ENCODE measurements around the gene DLG2.
A peak's percentile ranks its signal among the peaks of the same experiment; 100 is the strongest.
"Not testable (repeated sequence)": the region's sequence is repeated elsewhere in the genome, so short reads cannot be mapped to it uniquely, and the experiment has no call there.

Gene DLG2

GRCh38 chr11:85431319-85431718, 195.8 kb downstream of the DLG2 start:
- DNase-seq, result no peak

- no peak for DNase-seq
Observed at GRCh38 chr11:85423794-85424193, 203.3 kb downstream of the DLG2 start.

- peak; percentile 2 for DNase-seq
Observed at GRCh38 chr11:85423316-85423715, 203.8 kb downstream of the DLG2 start.

GRCh38 chr11:85414175-85414574, 213.0 kb downstream of the DLG2 start:
- no peak for DNase-seq

GRCh38 chr11:85407648-85408047, 219.5 kb downstream of the DLG2 start:
- no peak for DNase-seq

GRCh38 chr11:85406841-85407240, 220.3 kb downstream of the DLG2 start:
- no peak for DNase-seq

GRCh38 chr11:85406316-85406715, 220.8 kb downstream of the DLG2 start:
- DNase-seq, result no peak

- DNase-seq, result peak; percentile 7
Observed at GRCh38 chr11:85395515-85396055, 231.6 kb downstream of the DLG2 start.

- DNase-seq, result no peak
Observed at GRCh38 chr11:85394283-85394682, 232.9 kb downstream of the DLG2 start.

GRCh38 chr11:85391141-85391540, 236.0 kb downstream of the DLG2 start:
- DNase-seq, result no peak

GRCh38 chr11:85385547-85385946, 241.6 kb downstream of the DLG2 start:
- no peak for DNase-seq

- DNase-seq, result no peak
Observed at GRCh38 chr11:85385111-85385510, 242.0 kb downstream of the DLG2 start.

GRCh38 chr11:85379066-85379465, 248.1 kb downstream of the DLG2 start:
- DNase-seq, result no peak

GRCh38 chr11:85377901-85378300, 249.2 kb downstream of the DLG2 start:
- no peak for DNase-seq

GRCh38 chr11:85359859-85360258, 267.3 kb downstream of the DLG2 start:
- DNase-seq, result no peak

GRCh38 chr11:85355921-85356320, 271.2 kb downstream of the DLG2 start:
- DNase-seq, result no peak

- not testable (repeated sequence) for DNase-seq
Observed at GRCh38 chr11:85349539-85349938, 277.6 kb downstream of the DLG2 start.

GRCh38 chr11:85348945-85349344, 278.2 kb downstream of the DLG2 start:
- DNase-seq, result no peak

- no peak for DNase-seq
Observed at GRCh38 chr11:85347291-85347690, 279.9 kb downstream of the DLG2 start.

GRCh38 chr11:85346484-85346883, 280.7 kb downstream of the DLG2 start:
- no peak for DNase-seq

- DNase-seq, result not testable (repeated sequence)
Observed at GRCh38 chr11:85340846-85341245, 286.3 kb downstream of the DLG2 start.

GRCh38 chr11:85318573-85318972, 308.6 kb downstream of the DLG2 start:
- no peak for DNase-seq

GRCh38 chr11:85316967-85317366, 310.2 kb downstream of the DLG2 start:
- peak; percentile 33 for DNase-seq

GRCh38 chr11:85313741-85314140, 313.4 kb downstream of the DLG2 start:
- DNase-seq, result no peak

- DNase-seq, result no peak
Observed at GRCh38 chr11:85310479-85310878, 316.7 kb downstream of the DLG2 start.

- no peak for DNase-seq
Observed at GRCh38 chr11:85307366-85307765, 319.8 kb downstream of the DLG2 start.
